Mucosa of stomach (tissue), 1 donor: ENCODE results near the gene NRGN.

Experiments
- H3K27me3 ChIP-seq: one replicate; pipeline ENCODE4 v1.7.0; 2013; ENCODE audit warnings: mild to moderate bottlenecking, low read length; ENCODE audit not compliant: control insufficient read depth, insufficient read depth
- H3K36me3 ChIP-seq: one replicate; pipeline ENCODE4 v1.7.0; 2013; ENCODE audit warnings: low read length; ENCODE audit not compliant: control insufficient read depth, insufficient read depth
- H3K4me1 ChIP-seq: one replicate; pipeline ENCODE4 v1.7.0; 2013; ENCODE audit warnings: mild to moderate bottlenecking, low read length; ENCODE audit not compliant: control insufficient read depth, insufficient read depth
- H3K4me3 ChIP-seq: one replicate; pipeline ENCODE4 v1.7.0; 2013; ENCODE audit warnings: low read length
- H3K9ac ChIP-seq: one replicate; pipeline ENCODE4 v1.7.0; 2013; ENCODE audit warnings: mild to moderate bottlenecking, low read length, moderate library complexity
- H3K9me3 ChIP-seq: one replicate; pipeline ENCODE4 v1.7.0; 2013; ENCODE audit warnings: mild to moderate bottlenecking, low read length, moderate library complexity; ENCODE audit not compliant: control insufficient read depth
- donor health status: Pancreatic carcinoma.

The NRGN gene

GRCh38 chr11:124783002-124783401 is 43.3 kb downstream of the NRGN start:
- no peaks in the 10 kb centered on the region for H3K9me3 ChIP-seq
- H3K4me3 ChIP-seq: no peak overlapping the region
- no peaks in the 10 kb centered on the region for H3K36me3 ChIP-seq

GRCh38 chr11:124784051-124784450 is 44.3 kb downstream of the NRGN start:
- no peaks in the 10 kb centered on the region for H3K9me3 ChIP-seq
- peaks cover 11% of the 10 kb centered on the region for H3K4me1 ChIP-seq
- no peaks in the 10 kb centered on the region for H3K27me3 ChIP-seq
- H3K4me3 ChIP-seq: no peak overlapping the region
- no peaks in the 10 kb centered on the region for H3K36me3 ChIP-seq
- H3K9ac ChIP-seq: no peak overlapping the region

More at GRCh38 chr11:124783002-124783401, 43.3 kb downstream of the NRGN start:
- Histone ChIP-seq H3K9ac (no peak overlapping the region), H3K4me1 (peaks cover 11% of the 10 kb centered on the region), H3K27me3 (no peaks in the 10 kb centered on the region)

- Histone ChIP-seq H3K4me1 (peaks cover 6% of the 10 kb centered on the region), H3K27me3 (no peaks in the 10 kb centered on the region), H3K36me3 (no peaks in the 10 kb centered on the region), H3K4me3 (no peak overlapping the region), H3K9me3 (no peaks in the 10 kb centered on the region), H3K9ac (no peak overlapping the region)
Observed at GRCh38 chr11:124788521-124788920, 48.8 kb downstream of the NRGN start.

- Histone ChIP-seq H3K36me3 (no peaks in the 10 kb centered on the region), H3K4me3 (no peak overlapping the region), H3K9me3 (no peaks in the 10 kb centered on the region), H3K9ac (no peak overlapping the region), H3K4me1 (no peaks in the 10 kb centered on the region), H3K27me3 (no peaks in the 10 kb centered on the region)
Observed at GRCh38 chr11:124791626-124792341, 52.0 kb downstream of the NRGN start.

GRCh38 chr11:124793466-124794278 is 53.9 kb downstream of the NRGN start:
- H3K27me3 ChIP-seq: no peaks in the 10 kb centered on the region
- H3K36me3 ChIP-seq: no peaks in the 10 kb centered on the region
- H3K9ac ChIP-seq: no peak overlapping the region

GRCh38 chr11:124796312-124796711 is 56.6 kb downstream of the NRGN start:
- Histone ChIP-seq H3K4me1 (peaks cover 9% of the 10 kb centered on the region), H3K36me3 (no peaks in the 10 kb centered on the region), H3K9me3 (no peaks in the 10 kb centered on the region), H3K9ac (no peak overlapping the region), H3K4me3 (no peak overlapping the region), H3K27me3 (no peaks in the 10 kb centered on the region)

More at GRCh38 chr11:124793466-124794278, 53.9 kb downstream of the NRGN start:
- Histone ChIP-seq H3K9me3 (no peaks in the 10 kb centered on the region), H3K4me3 (no peak overlapping the region), H3K4me1 (peaks cover 3% of the 10 kb centered on the region)
